Motor neuron (in vitro differentiated cells): Measurements from ENCODE around the gene CMIP. TPM values are rescaled to one million over a fixed set of nuclear protein-coding genes. Genes with fewer than 3 reads are reported as not detected.

Experiments used
- ATAC-seq, 8 experiments: fragments of 200-7000 bp; cut with Tn5 transposase; replicated peaks in 6 of 8; 2 replicates each; pipeline ENCODE4 v1.8.0; 2021; ENCODE audit warnings: mild to moderate bottlenecking in 8 of 8, moderate library complexity in 8 of 8
- H3K27ac ChIP-seq, 2 donors: fragments of 250-450 bp; sonication (Bioruptor Pico); 2 replicates each; pipeline ENCODE4 v1.9.0; 2021; ENCODE audit warnings: antibody characterized with exemption in 2 of 2, mild to moderate bottlenecking in 2 of 2, moderate library complexity in 1 of 2
- H3K4me1 ChIP-seq, 2 donors: fragments of 250-450 bp; sonication (Bioruptor Pico); replicated peaks in 1 of 2; 2 replicates each; pipeline ENCODE4 v1.6.1; 2021; ENCODE audit warnings: antibody characterized with exemption in 2 of 2, mild to moderate bottlenecking in 2 of 2, moderate library complexity in 1 of 2
- H3K4me3 ChIP-seq, 5 donors: fragments of 250-450 bp; sonication (Bioruptor Pico); 2 replicates each; pipeline ENCODE4 v1.9.0; 2021; ENCODE audit warnings: antibody characterized with exemption in 5 of 5, mild to moderate bottlenecking in 5 of 5, moderate library complexity in 4 of 5
- WGBS, 10 experiments: fragments of 450-650 bp; shearing (Covaris generic); methylation state at CpG; one replicate each; pipeline ENCODE4 v1.0.0; 2022; 5-methylcytosine and 5-hydroxymethylcytosine counted together
- in situ Hi-C, 9 experiments: fragments of 400-800 bp; cut with MboI; loops; one replicate each; pipeline ENCODE4 v1.15.0; 2021; ENCODE audit warnings: low sequenced_read_pairs in 9 of 9, low pct_unique_long_range_greater_than_20kb in 2 of 9; ENCODE audit not compliant: unreplicated experiment in 9 of 9
- total RNA-seq, 8 experiments: library from RNA; unstranded; fragments of 300-600 nt; gene quantifications; 2 replicates each; pipeline versions ENCODE4 v1.2.3 to v1.2.4, GENCODE V29; 2022

CMIP gene
- total RNA-seq, 8 experiments from 2014 or later: 4.6 to 35.3 (median 19.1) TPM

DNA sequence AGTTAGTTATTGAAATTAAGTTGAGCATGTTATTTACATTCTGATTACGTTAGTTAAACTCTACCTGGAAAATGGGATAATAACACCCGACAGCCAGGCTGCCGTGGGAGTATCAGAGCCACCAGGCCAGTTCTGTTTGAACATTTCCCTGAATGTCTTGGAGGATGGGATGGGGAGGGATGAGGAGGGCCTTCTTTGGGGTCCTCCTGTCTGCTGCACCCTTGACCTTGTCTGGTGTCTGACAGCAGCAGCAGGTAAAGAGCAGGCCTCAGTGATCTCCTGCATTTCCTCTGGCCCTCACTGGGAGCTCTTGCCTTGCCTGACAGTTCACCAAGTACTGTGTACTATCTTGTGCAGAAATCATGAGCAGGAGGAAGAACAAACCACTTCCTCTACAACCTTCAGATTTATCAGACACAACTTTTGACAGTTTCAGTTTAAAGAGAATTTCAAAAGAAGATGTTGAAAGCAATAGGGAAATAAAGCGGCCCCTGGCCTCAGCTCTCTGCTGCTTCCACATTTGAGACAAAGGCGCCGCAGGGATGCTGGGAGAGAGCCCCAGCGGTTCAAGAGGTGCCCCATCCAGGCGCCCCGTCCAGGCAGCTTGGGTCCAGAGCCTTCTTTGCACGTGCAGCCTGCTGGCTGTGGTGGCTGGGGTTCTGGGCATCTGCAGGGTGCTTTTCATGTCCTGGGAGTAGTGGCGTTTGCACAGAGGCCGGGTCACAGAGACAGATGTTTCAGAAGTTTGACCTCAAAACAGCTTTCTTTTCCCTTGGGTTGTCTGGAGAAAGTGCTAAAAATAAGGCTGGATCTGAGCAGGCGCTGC, 25.3 kb downstream of the CMIP start:
- no peak for ATAC-seq
- in situ Hi-C loops: no loop called here
- no peak overlapping the region for H3K4me3 ChIP-seq
- 64 to 92% (median 80%) methylated on average over 2 to 9 of the region's 13 CpGs; no CpG with 5 or more reads in 3 of the 10 experiments for WGBS, 10 experiments
- H3K27ac ChIP-seq: peak overlapping the region in 1 of 2 donors; percentile 30
- peaks cover 0 to 14% of the 10 kb centered on the region in 2 donors for H3K4me1 ChIP-seq

DNA sequence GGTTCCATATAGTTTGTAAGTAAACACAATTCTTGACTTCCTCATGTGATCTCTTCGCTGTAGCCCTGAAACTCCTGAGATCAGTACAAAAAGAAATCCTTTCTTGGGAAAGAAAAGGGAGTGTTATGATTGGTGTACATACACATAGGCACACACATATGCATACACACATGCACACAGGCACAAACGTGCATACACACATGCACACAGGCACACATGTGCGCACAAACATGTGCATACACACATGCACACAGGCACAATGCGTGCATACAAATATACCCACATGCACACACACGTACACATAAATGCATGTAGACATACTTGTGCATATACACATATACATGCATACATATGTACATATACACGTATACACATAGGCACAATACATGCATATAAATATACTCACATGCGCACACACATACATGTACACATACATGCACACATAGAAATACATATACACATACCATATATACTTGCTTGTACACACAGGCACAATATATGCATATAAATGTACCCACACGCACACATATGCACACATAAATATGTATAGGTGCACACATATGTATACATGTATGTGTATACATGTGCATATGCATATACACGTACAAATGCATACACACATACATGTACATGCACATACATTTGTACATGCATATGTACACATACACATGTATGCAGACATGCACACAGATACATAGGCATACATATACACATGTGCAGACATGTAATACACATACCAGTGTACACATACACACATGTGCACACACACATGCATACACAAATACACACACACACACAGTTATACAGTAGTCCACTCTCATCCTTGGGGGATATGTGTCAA, 26.4 kb downstream of the CMIP start:
- ATAC-seq: no peak
- in situ Hi-C loops: no loop called here
- 52 to 100% (median 93%) methylated on average over 1 to 9 of the region's 9 CpGs; no CpG with 5 or more reads in 1 of the 10 experiments for WGBS, 10 experiments
- Histone ChIP-seq H3K4me3 (no peak overlapping the region), H3K27ac (no peak overlapping the region), H3K4me1 (peaks cover 0 to 14% of the 10 kb centered on the region in 2 donors)

DNA sequence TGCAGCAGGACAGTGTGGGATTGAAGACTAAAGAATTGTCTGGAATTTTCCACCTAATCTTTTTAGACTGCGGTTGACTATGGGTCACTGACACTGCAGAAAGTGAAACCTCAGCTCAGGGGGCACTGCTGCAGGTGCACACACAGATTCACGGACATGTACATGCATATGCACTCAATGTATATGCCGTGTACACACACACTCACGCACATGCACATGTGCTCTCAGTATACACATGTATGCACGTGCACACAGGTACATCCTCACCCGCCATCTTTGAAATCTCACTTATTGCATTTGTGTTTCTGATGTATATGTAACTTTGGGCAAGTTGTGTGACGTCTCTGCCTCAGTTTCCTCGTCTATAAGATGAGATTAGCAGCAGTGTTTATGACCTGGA, 27.3 kb downstream of the CMIP start:
- Histone ChIP-seq H3K27ac (no peak overlapping the region), H3K4me3 (no peak overlapping the region), H3K4me1 (peaks cover 0 to 8% of the 10 kb centered on the region in 2 donors)
- 73 to 100% (median 97%) methylated on average over 1 to 6 of the region's 8 CpGs for WGBS, 10 experiments
- no peak for ATAC-seq
- in situ Hi-C loops: no loop called here

GRCh38 chr16:81472391-81472790, 27.8 kb downstream of the CMIP start:
- WGBS, 10 experiments: 83 to 100% (median 97%) methylated on average over 1 to 3 of the region's 7 CpGs; no CpG with 5 or more reads in 4 of the 10 experiments
- no peak overlapping the region for H3K4me3 ChIP-seq
- H3K27ac ChIP-seq: no peak overlapping the region
- in situ Hi-C loops: no loop called here
- no peak for ATAC-seq
- H3K4me1 ChIP-seq: peaks cover 0 to 8% of the 10 kb centered on the region in 2 donors

DNA sequence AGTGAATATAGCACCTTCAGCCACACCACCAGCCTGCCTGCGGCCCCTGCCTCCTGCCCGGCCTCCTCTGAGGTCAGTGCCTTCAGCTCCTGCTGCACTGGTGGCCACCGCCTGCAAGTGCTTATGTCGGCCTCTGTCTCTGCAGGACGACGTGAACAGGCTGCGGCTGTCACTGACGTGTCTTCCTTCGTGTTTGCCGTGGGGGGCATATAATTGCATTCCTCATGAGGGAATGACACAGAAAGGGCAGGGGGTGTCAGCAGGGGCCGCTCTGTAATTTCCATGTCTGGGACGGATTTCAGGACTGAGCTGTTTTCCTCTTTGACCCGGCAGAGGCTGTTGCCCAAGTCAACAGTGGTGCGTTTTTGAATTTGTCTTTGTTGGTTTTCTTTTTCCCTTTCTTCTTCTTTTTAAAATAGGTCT, 28.5 kb downstream of the CMIP start:
- Histone ChIP-seq H3K27ac (no peak overlapping the region), H3K4me1 (peaks cover 0 to 8% of the 10 kb centered on the region in 2 donors), H3K4me3 (no peak overlapping the region)
- 62 to 100% (median 89%) methylated on average over 1 to 11 of the region's 14 CpGs; no CpG with 5 or more reads in 1 of the 10 experiments for WGBS, 10 experiments
- ATAC-seq: no peak
- in situ Hi-C loops: no loop called here

- Histone ChIP-seq H3K4me1 (peaks cover 0 to 8% of the 10 kb centered on the region in 2 donors), H3K4me3 (no peak overlapping the region), H3K27ac (no peak overlapping the region)
- ATAC-seq: no peak
- 57 to 100% (median 82%) methylated on average over 1 to 10 of the region's 10 CpGs for WGBS, 10 experiments
- in situ Hi-C loops: no loop called here
Measured at GRCh38 chr16:81473558-81473957, 28.9 kb downstream of the CMIP start.

- no peak overlapping the region for H3K27ac ChIP-seq
- H3K4me1 ChIP-seq: peaks cover 0 to 8% of the 10 kb centered on the region in 2 donors
- ATAC-seq: no peak
- H3K4me3 ChIP-seq: no peak overlapping the region
- WGBS, 10 experiments: 45 to 100% (median 92%) methylated on average over 1 to 6 of the region's 20 CpGs
- in situ Hi-C loops: no loop called here
Measured at GRCh38 chr16:81473969-81474959, 29.7 kb downstream of the CMIP start.

DNA sequence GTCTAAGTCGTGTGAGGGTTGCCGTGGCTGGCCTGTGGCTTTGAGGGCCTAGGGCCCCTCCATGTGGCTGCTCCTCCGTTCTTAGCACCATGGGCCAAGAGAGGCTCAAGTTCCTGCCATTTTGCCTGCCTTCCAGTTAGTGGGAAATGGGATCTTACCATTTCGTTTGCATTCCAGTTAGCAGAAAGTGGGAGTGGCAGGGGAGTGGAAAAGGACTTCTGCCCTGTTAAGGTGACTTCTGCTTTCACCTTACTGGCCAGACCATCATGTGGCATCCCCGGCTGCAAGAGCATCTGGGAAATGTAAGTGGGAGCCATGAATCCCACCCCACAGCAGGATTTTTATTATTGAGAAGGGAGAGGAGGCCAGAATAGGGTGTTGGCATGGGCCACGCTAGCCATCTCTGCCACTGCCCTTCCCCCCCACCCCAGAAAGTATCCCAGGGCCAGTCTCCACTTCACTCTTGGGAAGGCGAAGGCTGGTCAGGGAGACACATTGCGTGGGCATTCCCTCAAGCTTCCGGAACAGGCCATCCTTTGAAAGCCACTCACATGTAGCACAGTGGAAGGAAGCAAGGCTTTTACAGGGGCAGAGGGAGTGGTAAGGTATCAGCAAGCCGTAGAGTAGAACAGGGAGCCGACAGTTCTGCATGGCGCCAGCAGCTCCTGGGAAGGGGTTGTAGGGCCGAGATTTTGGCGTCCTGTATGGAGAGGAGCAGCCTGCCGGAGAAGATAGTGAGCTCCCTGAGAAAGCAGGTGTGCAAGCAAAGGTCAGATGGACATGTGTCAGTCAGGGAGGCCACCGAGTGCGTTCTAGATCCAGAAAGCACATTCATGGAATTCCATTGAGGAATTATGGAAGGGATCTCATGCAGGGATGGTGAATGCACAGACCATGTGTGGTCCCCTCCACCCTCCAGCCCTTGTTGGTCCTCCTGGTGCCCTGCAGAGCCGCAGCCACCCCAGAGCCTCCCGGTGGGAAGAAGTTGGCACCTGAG, 33.4 kb downstream of the CMIP start:
- Histone ChIP-seq H3K27ac (no peak overlapping the region), H3K4me3 (no peak overlapping the region), H3K4me1 (no peaks in the 10 kb centered on the region)
- WGBS, 10 experiments: 73 to 100% (median 94%) methylated on average over 1 to 11 of the region's 19 CpGs; no CpG with 5 or more reads in 1 of the 10 experiments
- no peak for ATAC-seq
- in situ Hi-C loops: no loop called here

- no peak overlapping the region for H3K27ac ChIP-seq
- no peaks in the 10 kb centered on the region for H3K4me1 ChIP-seq
- 70 to 96% (median 87%) methylated on average over 1 to 5 of the region's 13 CpGs; no CpG with 5 or more reads in 2 of the 10 experiments for WGBS, 10 experiments
- in situ Hi-C loops: no loop called here
- no peak for ATAC-seq
- H3K4me3 ChIP-seq: no peak overlapping the region
Measured at GRCh38 chr16:81478876-81479511, 34.4 kb downstream of the CMIP start.

DNA sequence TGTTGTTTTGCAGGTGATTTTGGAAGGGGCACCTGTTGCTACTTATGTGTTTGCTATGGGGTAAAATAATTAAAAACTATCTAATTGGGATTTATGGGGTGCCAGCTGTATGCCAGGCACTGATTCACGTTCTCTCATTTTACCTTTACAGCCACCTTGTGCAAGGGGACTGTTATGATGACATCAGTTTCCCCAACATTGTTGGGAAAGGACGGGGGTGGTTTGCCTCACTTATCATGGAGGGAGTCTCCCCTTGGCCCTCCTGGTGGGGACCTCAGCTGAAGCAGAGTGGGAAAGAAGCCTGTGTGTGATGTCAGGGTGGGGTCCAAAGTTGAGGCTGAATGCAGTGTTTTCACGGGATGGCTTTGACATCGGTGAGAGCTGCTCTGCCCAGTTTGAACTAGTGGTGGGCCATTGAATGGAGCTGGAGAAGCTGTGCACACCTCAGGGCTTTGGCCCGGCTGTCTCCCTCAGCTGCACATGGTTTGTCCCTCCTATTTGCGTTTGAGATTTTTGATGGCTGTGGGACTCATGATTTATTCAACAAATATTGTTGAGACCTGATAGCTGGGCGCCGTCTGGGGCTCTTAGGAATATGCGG, 36.1 kb downstream of the CMIP start:
- Histone ChIP-seq H3K4me1 (peaks cover 0 to 3% of the 10 kb centered on the region in 2 donors), H3K27ac (peak overlapping the region in 1 of 2 donors; percentile 7), H3K4me3 (no peak overlapping the region)
- WGBS, 10 experiments: 80 to 100% (median 94%) methylated on average over 1 to 8 of the region's 9 CpGs; no CpG with 5 or more reads in 2 of the 10 experiments
- ATAC-seq: no peak
- in situ Hi-C loops: no loop called here
